ENCODE measurements around the gene TMEM200B. TPM values are rescaled to one million over a fixed set of nuclear protein-coding genes. Genes with fewer than 3 reads are reported as not detected.

TMEM200B gene
- polyA plus RNA-seq, 1 experiment: 18.8 TPM

DNA sequence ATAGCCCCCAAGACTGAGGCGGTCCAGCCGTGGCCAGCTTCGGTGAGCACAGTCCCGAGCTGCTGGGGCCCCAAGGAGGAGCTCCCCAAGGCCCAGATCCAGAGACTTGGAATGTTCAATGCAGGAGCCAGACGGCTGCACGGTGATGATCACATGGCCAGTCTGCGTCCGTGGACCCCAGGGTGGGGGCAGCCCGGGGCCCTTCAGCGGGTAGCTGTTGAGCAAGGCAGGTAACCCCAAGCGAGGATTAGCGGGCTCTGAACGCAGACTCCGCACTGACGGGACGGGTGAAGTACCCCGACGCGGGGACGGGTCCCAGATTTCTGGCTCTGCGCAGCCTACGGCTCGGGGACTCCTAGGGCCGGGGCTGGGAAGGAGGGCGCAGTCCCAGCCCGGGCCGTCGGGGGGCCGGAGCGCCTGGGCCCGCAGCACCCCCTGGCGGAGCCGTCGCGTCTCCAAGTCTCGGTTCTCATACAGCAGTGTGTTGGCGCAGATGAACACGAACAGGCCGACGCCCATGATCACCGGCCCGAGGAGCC is 2.7 kb downstream of the TMEM200B start:
- H3K4me3 ChIP-seq (ENCODE audit: low read depth, low read length): no peak overlapping the region
- H3K27me3 ChIP-seq (ENCODE audit: control insufficient read depth, insufficient read depth, low read length): no peaks in the 10 kb centered on the region
- TF ChIP-seq, protein P1, sequence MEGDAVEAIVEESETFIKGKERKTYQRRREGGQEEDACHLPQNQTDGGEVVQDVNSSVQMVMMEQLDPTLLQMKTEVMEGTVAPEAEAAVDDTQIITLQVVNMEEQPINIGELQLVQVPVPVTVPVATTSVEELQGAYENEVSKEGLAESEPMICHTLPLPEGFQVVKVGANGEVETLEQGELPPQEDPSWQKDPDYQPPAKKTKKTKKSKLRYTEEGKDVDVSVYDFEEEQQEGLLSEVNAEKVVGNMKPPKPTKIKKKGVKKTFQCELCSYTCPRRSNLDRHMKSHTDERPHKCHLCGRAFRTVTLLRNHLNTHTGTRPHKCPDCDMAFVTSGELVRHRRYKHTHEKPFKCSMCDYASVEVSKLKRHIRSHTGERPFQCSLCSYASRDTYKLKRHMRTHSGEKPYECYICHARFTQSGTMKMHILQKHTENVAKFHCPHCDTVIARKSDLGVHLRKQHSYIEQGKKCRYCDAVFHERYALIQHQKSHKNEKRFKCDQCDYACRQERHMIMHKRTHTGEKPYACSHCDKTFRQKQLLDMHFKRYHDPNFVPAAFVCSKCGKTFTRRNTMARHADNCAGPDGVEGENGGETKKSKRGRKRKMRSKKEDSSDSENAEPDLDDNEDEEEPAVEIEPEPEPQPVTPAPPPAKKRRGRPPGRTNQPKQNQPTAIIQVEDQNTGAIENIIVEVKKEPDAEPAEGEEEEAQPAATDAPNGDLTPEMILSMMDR (IDR thresholded peaks at IDR 0.05; ENCODE audit: insufficient read depth, low read depth, low read length): peak; percentile 49
- H3K36me3 ChIP-seq (ENCODE audit: control insufficient read depth, insufficient read depth, low read length): peaks cover 7% of the 10 kb centered on the region
- no peak for DNase-seq (ENCODE audit: low read depth)
- POLR2A ChIA-PET: no interaction called here
- CTCF ChIA-PET: interaction anchor here (0.7 to 2.9 kb wide), 12 partner anchors 8 to 239 kb away, joined by 3 to 12 read pairs (median 4); partner anchors contain the start of gene SRSF4

DNA sequence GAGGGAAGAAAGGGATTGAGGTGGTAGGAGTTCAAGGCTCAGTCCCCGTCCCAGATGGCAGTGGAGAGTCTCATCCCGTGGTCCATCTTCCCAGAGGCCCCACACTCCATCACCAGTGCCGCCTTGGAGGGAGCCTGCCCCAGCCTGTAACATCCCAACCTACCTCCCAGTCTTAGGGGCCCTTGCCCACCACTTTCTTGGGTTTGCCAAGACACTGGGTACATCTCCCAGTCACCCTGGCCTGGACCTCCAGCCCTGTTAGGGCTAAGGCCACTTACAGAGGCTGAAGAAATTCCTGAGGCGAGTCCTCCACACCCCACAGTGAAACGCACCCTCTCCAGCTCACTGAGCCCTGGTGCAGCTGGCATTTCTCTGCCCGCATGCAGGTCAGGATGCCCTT is 3.3 kb downstream of the TMEM200B start:
- ChIA-PET POLR2A (interaction anchor here (0.6 kb wide), 1 partner anchor 25 kb away, joined by 6 read pairs; no protein-coding TSS in a partner anchor), CTCF (interaction anchor here (0.7 to 2.9 kb wide), 5 partner anchors 10 to 82 kb away, joined by 3 to 8 read pairs (median 5); no protein-coding TSS in a partner anchor)
- DNase-seq (ENCODE audit: low read depth): no peak
- H3K27me3 ChIP-seq (ENCODE audit: control insufficient read depth, insufficient read depth, low read length): no peaks in the 10 kb centered on the region
- TF ChIP-seq, protein P1 (IDR thresholded peaks at IDR 0.05; ENCODE audit: insufficient read depth, low read depth, low read length): no peak
- H3K36me3 ChIP-seq (ENCODE audit: control insufficient read depth, insufficient read depth, low read length): peaks cover 7% of the 10 kb centered on the region
- H3K4me3 ChIP-seq (ENCODE audit: low read depth, low read length): no peak overlapping the region

GRCh38 chr1:29119121-29119929 is 4.4 kb downstream of the TMEM200B start:
- Histone ChIP-seq H3K27me3 (ENCODE audit: control insufficient read depth, insufficient read depth, low read length) (no peaks in the 10 kb centered on the region), H3K4me3 (ENCODE audit: low read depth, low read length) (no peak overlapping the region), H3K36me3 (ENCODE audit: control insufficient read depth, insufficient read depth, low read length) (peaks cover 7% of the 10 kb centered on the region)
- ChIA-PET CTCF (interaction anchor here (0.6 to 1.6 kb wide), 4 partner anchors 9 to 234 kb away, joined by 3 to 5 read pairs (median 4); no protein-coding TSS in a partner anchor), POLR2A (interaction anchor here (0.6 to 0.7 kb wide), 2 partner anchors 9 to 62 kb away, joined by 3 read pairs; partner anchors contain the start of gene SRSF4)
- TF ChIP-seq, protein P1 (IDR thresholded peaks at IDR 0.05; ENCODE audit: insufficient read depth, low read depth, low read length): no peak
- no peak for DNase-seq (ENCODE audit: low read depth)

GRCh38 chr1:29117381-29117780 is 6.3 kb downstream of the TMEM200B start:
- Histone ChIP-seq H3K27me3 (ENCODE audit: control insufficient read depth, insufficient read depth, low read length) (no peaks in the 10 kb centered on the region), H3K36me3 (ENCODE audit: control insufficient read depth, insufficient read depth, low read length) (peaks cover 7% of the 10 kb centered on the region), H3K4me3 (ENCODE audit: low read depth, low read length) (no peak overlapping the region)
- DNase-seq (ENCODE audit: low read depth): no peak
- TF ChIP-seq, protein P1 (IDR thresholded peaks at IDR 0.05; ENCODE audit: insufficient read depth, low read depth, low read length): peak; percentile 38; the same call in 1 of the 2 replicates
- ChIA-PET CTCF (interaction anchor here (1.5 to 2.1 kb wide), 4 partner anchors 11 to 241 kb away, joined by 3 to 6 read pairs (median 4); no protein-coding TSS in a partner anchor), POLR2A (interaction anchor here (0.6 kb wide), 1 partner anchor 40 kb away, joined by 9 read pairs; no protein-coding TSS in a partner anchor)

DNA sequence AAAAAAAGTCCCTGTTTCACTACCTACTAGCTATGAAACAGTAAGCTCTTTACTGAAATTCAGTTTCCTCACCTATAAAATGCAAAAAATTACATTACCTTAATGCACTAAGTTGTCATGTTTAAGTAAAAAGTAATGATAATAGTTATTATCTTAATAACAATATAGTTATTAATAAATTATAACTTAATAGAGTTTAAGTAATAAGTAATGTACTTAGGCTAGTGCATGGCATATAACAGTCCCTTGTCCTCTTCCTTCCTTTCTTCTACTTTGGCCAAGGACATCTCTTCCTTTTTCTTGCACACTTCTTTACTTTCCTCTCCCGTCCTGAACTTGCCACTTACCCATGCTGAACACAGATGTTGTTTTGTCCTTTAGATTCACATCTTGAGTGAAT is 9.0 kb downstream of the TMEM200B start:
- Histone ChIP-seq H3K4me3 (ENCODE audit: low read depth, low read length) (no peak overlapping the region), H3K36me3 (ENCODE audit: control insufficient read depth, insufficient read depth, low read length) (no peaks in the 10 kb centered on the region), H3K27me3 (ENCODE audit: control insufficient read depth, insufficient read depth, low read length) (no peaks in the 10 kb centered on the region)
- ChIA-PET CTCF (interaction anchor here (1.8 kb wide), 1 partner anchor 8 kb away, joined by 6 read pairs; no protein-coding TSS in a partner anchor), POLR2A (no interaction called here)
- TF ChIP-seq, protein P1 (IDR thresholded peaks at IDR 0.05; ENCODE audit: insufficient read depth, low read depth, low read length): no peak
- DNase-seq (ENCODE audit: low read depth): no peak
